Measurements from ENCODE around the gene SORBS1.
A peak's percentile ranks its signal among the peaks of the same experiment; 100 is the strongest.

GRCh38 chr10:95290461-95291364 is 270.5 kb downstream of the SORBS1 start, which contains the start of gene PDLIM1:
- TF ChIP-seq CTCF (IDR thresholded peaks at IDR 0.05; ENCODE audit: extremely low read depth in 1 of 2, insufficient read depth in 1 of 2, low read depth in 1 of 2, low read length in 2 of 2) (peak in 1 of 2 donors; percentile 30), EZH2 (IDR thresholded peaks at IDR 0.05; ENCODE audit: borderline replicate concordance, low read depth, low read length, severe bottlenecking) (no peak), POLR2A (IDR thresholded peaks at IDR 0.05; ENCODE audit: low read depth, low read length) (peak; percentile 57), POLR2AphosphoS5 (IDR thresholded peaks at IDR 0.05; ENCODE audit: insufficient read depth, low read depth, low read length) (peak; percentile 50), FOS (IDR thresholded peaks at IDR 0.05; ENCODE audit: borderline replicate concordance, insufficient read depth, low read length) (no peak), GATA2 (IDR thresholded peaks at IDR 0.05; ENCODE audit: insufficient read depth, insufficient read length, low read depth, low read length) (no peak), MYC (IDR thresholded peaks at IDR 0.05; ENCODE audit: low read depth, low read length) (no peak)

Measured in endothelial cell of umbilical vein (primary cell).